Neural cell (in vitro differentiated cells): Measurements from ENCODE around the gene TBC1D14. TPM values are rescaled to one million over a fixed set of nuclear protein-coding genes. Genes with fewer than 3 reads are reported as not detected.

ENCODE experiments used
- H2AFZ ChIP-seq: fragments of 200-600, 300-800 bp; sonication (generic), shearing (Covaris generic); 2 replicates; pipeline ENCODE4 v1.6.0; 2014; ENCODE audit warnings: low read depth, mild to moderate bottlenecking, antibody characterized with exemption, low read length, moderate library complexity
- H3F3A ChIP-seq: fragments of 200-600 bp; shearing (Covaris generic); 2 replicates; pipeline ENCODE4 v1.6.1; 2016; ENCODE audit warnings: mild to moderate bottlenecking, moderate library complexity, mixed read lengths, antibody characterized with exemption, low read length; ENCODE audit not compliant: insufficient read depth, poor library complexity, severe bottlenecking
- H3K27ac ChIP-seq: fragments of 200-600, 300-800 bp; sonication (generic), shearing (Covaris generic); 2 replicates; pipeline ENCODE4 v1.5.1; 2014; ENCODE audit warnings: mild to moderate bottlenecking, low read length, moderate library complexity
- H3K27me3 ChIP-seq: fragments of 300-800, 200-600 bp; sonication (generic), shearing (Covaris generic); 2 replicates; pipeline ENCODE4 v1.6.0; 2014; ENCODE audit warnings: mild to moderate bottlenecking, low read depth, low read length, moderate library complexity; ENCODE audit not compliant: insufficient read depth
- H3K36me3 ChIP-seq: fragments of 300-800, 200-600 bp; sonication (generic), shearing (Covaris generic); 2 replicates; pipeline ENCODE4 v1.5.1; 2014; ENCODE audit warnings: mild to moderate bottlenecking, antibody characterized with exemption, low read length, moderate library complexity; ENCODE audit not compliant: insufficient read depth
- H3K4me2 ChIP-seq: fragments of 300-800, 200-600 bp; sonication (generic), shearing (Covaris generic); 2 replicates; pipeline ENCODE4 v1.6.0; 2014; ENCODE audit warnings: mild to moderate bottlenecking, low read length
- H3K4me3 ChIP-seq: fragments of 300-800, 200-600 bp; sonication (generic), shearing (Covaris generic); 2 replicates; pipeline ENCODE4 v1.5.1; 2014; ENCODE audit warnings: mild to moderate bottlenecking, low read length, moderate library complexity
- H3K79me2 ChIP-seq: fragments of 200-600 bp; shearing (Covaris generic); replicated peaks from 2 replicates; pipeline ENCODE4 v1.6.0; 2014; ENCODE audit warnings: mild to moderate bottlenecking, low read length, moderate library complexity; ENCODE audit not compliant: insufficient read depth
- H3K9ac ChIP-seq: fragments of 300-800, 200-600 bp; sonication (generic), shearing (Covaris generic); 2 replicates; pipeline ENCODE4 v1.6.1; 2016; ENCODE audit warnings: mild to moderate bottlenecking, low read length, mixed read lengths
- H3K9me2 ChIP-seq: fragments of 200-600 bp; shearing (Covaris generic); 2 replicates; pipeline ENCODE4 v1.6.1; 2016; ENCODE audit warnings: mild to moderate bottlenecking, low read length, mixed read lengths; ENCODE audit not compliant: insufficient read depth
- H3K9me3 ChIP-seq: fragments of 200-600, 300-800 bp; sonication (generic), shearing (Covaris generic); 2 replicates; pipeline ENCODE4 v1.6.1; 2016; ENCODE audit warnings: mild to moderate bottlenecking, mixed run types, low read length, moderate library complexity, mixed read lengths
- H4K20me1 ChIP-seq: fragments of 200-600 bp; shearing (Covaris generic); 2 replicates; pipeline ENCODE4 v1.6.1; 2016; ENCODE audit warnings: mild to moderate bottlenecking, mixed run types; ENCODE audit not compliant: insufficient read depth
- EP300 ChIP-seq: fragments of 450-650 bp; conservative IDR thresholded peaks from 2 replicates; pipeline ENCODE4 v1.6.1; 2014; ENCODE audit warnings: antibody characterized with exemption, mild to moderate bottlenecking, moderate library complexity; ENCODE audit not compliant: poor library complexity, severe bottlenecking
- EZH2 ChIP-seq: fragments of 200-600, 300-800 bp; shearing (Covaris generic), sonication (generic); IDR thresholded peaks from 2 replicates; pipeline ENCODE4 v1.6.1; 2014; ENCODE audit warnings: antibody characterized with exemption, low read length, borderline replicate concordance, mild to moderate bottlenecking; ENCODE audit not compliant: insufficient read depth, poor library complexity, severe bottlenecking
- MXI1 ChIP-seq: fragments of 450-650 bp; conservative IDR thresholded peaks from 2 replicates; pipeline ENCODE4 v1.6.1; 2014; ENCODE audit warnings: antibody characterized with exemption, mild to moderate bottlenecking; ENCODE audit not compliant: poor library complexity, severe bottlenecking
- POLR2AphosphoS5 ChIP-seq: IDR thresholded peaks from 2 replicates; pipeline ENCODE4 v1.6.1; 2012
- RAD21 ChIP-seq: fragments of 450-650 bp; conservative IDR thresholded peaks from 2 replicates; pipeline ENCODE4 v1.6.1; 2014; ENCODE audit warnings: antibody characterized with exemption, mild to moderate bottlenecking, moderate library complexity
- SMC3 ChIP-seq: fragments of 450-650 bp; conservative IDR thresholded peaks from 2 replicates; pipeline ENCODE4 v1.6.1; 2014; ENCODE audit warnings: antibody characterized with exemption, mild to moderate bottlenecking, moderate library complexity; ENCODE audit not compliant: poor library complexity
- TAF1 ChIP-seq: IDR thresholded peaks from 2 replicates; pipeline ENCODE4 v1.6.1; 2012; ENCODE audit warnings: low read depth
- polyA plus RNA-seq: library from polyadenylated mRNA; depleted of rRNA; stranded (reverse); fragments of >200 nt; gene quantifications from 2 replicates; pipeline ENCODE4 v1.2.3, GENCODE V29; 2014
- TF ChIP-seq, protein P1 (sequence below): fragments of 450-650 bp; IDR thresholded peaks from 2 replicates; pipeline ENCODE4 v1.5.1; 2014; ENCODE audit warnings: antibody characterized with exemption, mild to moderate bottlenecking, moderate library complexity; ENCODE audit not compliant: poor library complexity, severe bottlenecking
- TF ChIP-seq, protein P2 (sequence below): IDR thresholded peaks from 2 replicates; pipeline ENCODE4 v1.6.1; 2012; ENCODE audit warnings: borderline replicate concordance

The TBC1D14 gene
- polyA plus RNA-seq, 1 donor from 2014 or later = 125 TPM

DNA sequence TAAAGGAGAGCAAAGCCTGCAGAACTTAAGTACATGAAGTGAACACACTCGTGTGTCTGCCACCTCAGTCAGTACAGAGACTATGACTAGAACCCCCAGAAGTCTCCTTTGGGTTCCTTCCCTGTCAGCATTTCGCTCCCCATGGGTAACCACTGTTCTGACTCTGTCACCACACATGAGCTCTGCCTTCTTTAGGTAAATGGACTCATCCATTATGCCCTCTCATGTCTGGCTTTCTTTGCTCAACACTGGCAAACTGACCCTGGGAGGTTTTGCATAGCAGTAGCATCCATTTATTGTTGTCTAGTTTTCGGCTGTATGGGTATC, 38.5 kb downstream of the TBC1D14 start:
- no peak overlapping the region for H3K27ac ChIP-seq
- no peaks in the 10 kb centered on the region for H3K36me3 ChIP-seq
- H3K9me2 ChIP-seq = no peaks in the 10 kb centered on the region
- H3F3A ChIP-seq = no peaks in the 10 kb centered on the region
- no peaks in the 10 kb centered on the region for H3K79me2 ChIP-seq
- H3K4me2 ChIP-seq = no peak overlapping the region
- H3K27me3 ChIP-seq = no peaks in the 10 kb centered on the region
- TF ChIP-seq TAF1 (no peak), POLR2AphosphoS5 (no peak), EZH2 (no peak)
- TF ChIP-seq, protein P1, sequence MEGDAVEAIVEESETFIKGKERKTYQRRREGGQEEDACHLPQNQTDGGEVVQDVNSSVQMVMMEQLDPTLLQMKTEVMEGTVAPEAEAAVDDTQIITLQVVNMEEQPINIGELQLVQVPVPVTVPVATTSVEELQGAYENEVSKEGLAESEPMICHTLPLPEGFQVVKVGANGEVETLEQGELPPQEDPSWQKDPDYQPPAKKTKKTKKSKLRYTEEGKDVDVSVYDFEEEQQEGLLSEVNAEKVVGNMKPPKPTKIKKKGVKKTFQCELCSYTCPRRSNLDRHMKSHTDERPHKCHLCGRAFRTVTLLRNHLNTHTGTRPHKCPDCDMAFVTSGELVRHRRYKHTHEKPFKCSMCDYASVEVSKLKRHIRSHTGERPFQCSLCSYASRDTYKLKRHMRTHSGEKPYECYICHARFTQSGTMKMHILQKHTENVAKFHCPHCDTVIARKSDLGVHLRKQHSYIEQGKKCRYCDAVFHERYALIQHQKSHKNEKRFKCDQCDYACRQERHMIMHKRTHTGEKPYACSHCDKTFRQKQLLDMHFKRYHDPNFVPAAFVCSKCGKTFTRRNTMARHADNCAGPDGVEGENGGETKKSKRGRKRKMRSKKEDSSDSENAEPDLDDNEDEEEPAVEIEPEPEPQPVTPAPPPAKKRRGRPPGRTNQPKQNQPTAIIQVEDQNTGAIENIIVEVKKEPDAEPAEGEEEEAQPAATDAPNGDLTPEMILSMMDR = no peak
- H2AFZ ChIP-seq = no peak overlapping the region
- no peak overlapping the region for H3K9ac ChIP-seq
- no peak overlapping the region for H3K4me3 ChIP-seq
- H4K20me1 ChIP-seq = no peaks in the 10 kb centered on the region
- H3K9me3 ChIP-seq = no peaks in the 10 kb centered on the region

DNA sequence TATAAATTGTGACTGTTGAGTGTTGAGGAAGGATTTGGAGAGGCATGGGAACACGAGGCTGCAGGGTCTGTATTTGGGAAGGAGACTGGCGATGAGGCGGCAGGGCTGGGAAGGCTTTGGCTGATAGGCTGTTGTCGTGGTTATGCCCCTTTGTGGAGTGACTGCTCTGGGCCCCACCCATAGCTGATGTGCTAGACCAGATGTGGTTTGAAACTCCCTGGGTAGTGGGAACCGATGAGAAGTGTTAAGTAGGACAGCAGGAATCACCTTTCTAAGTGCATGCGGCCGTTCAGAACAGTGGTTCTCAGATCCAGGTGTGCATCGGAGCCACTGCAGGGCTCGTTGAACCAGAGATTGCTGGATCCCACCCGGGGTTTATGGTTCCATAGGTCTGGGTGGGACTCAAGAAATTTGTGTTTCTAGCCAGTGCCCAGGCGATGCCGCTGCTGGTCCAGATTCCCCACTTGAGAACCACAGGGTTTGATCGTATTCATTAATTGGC, 42.3 kb downstream of the TBC1D14 start:
- Histone ChIP-seq H3K9me3 (no peaks in the 10 kb centered on the region), H3K79me2 (no peaks in the 10 kb centered on the region), H3K4me3 (no peak overlapping the region), H4K20me1 (no peaks in the 10 kb centered on the region), H3K36me3 (no peaks in the 10 kb centered on the region), H3K27me3 (no peaks in the 10 kb centered on the region), H3K9me2 (no peaks in the 10 kb centered on the region), H2AFZ (no peak overlapping the region), H3K4me2 (no peak overlapping the region), H3K27ac (no peak overlapping the region), H3K9ac (no peak overlapping the region), H3F3A (no peaks in the 10 kb centered on the region)
- TF ChIP-seq TAF1 (no peak), SMC3 (no peak), POLR2AphosphoS5 (no peak), RAD21 (no peak), EP300 (no peak), EZH2 (no peak), MXI1 (no peak)
- TF ChIP-seq, protein P2, sequence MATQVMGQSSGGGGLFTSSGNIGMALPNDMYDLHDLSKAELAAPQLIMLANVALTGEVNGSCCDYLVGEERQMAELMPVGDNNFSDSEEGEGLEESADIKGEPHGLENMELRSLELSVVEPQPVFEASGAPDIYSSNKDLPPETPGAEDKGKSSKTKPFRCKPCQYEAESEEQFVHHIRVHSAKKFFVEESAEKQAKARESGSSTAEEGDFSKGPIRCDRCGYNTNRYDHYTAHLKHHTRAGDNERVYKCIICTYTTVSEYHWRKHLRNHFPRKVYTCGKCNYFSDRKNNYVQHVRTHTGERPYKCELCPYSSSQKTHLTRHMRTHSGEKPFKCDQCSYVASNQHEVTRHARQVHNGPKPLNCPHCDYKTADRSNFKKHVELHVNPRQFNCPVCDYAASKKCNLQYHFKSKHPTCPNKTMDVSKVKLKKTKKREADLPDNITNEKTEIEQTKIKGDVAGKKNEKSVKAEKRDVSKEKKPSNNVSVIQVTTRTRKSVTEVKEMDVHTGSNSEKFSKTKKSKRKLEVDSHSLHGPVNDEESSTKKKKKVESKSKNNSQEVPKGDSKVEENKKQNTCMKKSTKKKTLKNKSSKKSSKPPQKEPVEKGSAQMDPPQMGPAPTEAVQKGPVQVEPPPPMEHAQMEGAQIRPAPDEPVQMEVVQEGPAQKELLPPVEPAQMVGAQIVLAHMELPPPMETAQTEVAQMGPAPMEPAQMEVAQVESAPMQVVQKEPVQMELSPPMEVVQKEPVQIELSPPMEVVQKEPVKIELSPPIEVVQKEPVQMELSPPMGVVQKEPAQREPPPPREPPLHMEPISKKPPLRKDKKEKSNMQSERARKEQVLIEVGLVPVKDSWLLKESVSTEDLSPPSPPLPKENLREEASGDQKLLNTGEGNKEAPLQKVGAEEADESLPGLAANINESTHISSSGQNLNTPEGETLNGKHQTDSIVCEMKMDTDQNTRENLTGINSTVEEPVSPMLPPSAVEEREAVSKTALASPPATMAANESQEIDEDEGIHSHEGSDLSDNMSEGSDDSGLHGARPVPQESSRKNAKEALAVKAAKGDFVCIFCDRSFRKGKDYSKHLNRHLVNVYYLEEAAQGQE = no peak
- TF ChIP-seq, protein P1 = no peak
